NCI-H345 treated with DMSO at 0.1 percent for 48 hours (cell line): ENCODE results near the gene DENND4A.
"Not testable (repeated sequence)": the region's sequence is repeated elsewhere in the genome, so short reads cannot be mapped to it uniquely, and the experiment has no call there.

ENCODE experiments used
- DNase-seq: peaks from one replicate; lab custom pipeline; 2025; ENCODE audit not compliant: unreplicated experiment; lab: John Stamatoyannopoulos, UW

Gene DENND4A

GRCh38 chr15:65761210-65761926 is 30.7 kb downstream of the DENND4A start:
- no peak for DNase-seq

DNA sequence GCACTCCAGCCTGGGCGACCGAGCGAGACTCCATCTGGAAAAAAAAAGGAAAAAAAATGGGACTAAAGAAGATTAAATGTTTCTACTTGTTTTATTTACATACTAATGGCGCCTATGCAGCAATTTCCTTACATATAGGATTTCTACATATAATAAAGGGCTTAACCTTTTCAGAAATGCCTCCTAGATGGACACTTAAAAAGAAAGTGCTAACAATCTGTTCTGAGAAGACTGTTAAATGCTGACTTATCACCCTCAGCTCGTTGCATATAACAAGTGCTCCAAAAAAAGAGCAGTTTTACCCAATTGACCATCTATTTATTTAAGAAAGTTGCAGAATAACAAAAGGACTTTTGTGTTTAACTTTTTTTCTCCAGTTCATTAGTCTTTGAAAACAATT is 32.7 kb downstream of the DENND4A start:
- DNase-seq, result no peak

DNA sequence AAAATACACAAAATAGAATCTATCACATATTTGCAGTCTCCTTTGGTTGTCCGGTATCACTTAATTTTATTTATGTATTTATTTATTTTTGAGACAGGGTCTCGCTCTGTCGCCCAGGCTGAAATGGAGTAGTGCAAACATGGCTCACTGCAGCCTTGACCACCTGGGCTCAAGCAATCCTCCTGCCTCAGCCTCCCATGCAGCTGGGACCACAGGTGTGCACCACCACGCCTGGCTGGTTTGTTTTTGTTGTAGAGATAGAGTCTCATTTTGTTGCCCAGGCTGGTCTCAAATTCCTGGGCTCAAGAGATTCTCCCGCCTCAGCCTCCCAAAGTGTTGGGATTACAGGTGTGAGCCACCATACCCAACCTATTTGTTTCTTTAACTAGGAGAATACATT is 33.9 kb downstream of the DENND4A start:
- no peak for DNase-seq

- no peak for DNase-seq
Measured at GRCh38 chr15:65757256-65757655, 34.8 kb downstream of the DENND4A start.

GRCh38 chr15:65752151-65752700 is 39.9 kb downstream of the DENND4A start:
- no peak for DNase-seq

GRCh38 chr15:65751431-65751830 is 40.7 kb downstream of the DENND4A start:
- DNase-seq, result no peak

GRCh38 chr15:65747265-65747664 is 44.8 kb downstream of the DENND4A start:
- DNase-seq, result no peak

GRCh38 chr15:65743637-65744252 is 48.3 kb downstream of the DENND4A start:
- no peak for DNase-seq

- DNase-seq, result no peak
Measured at GRCh38 chr15:65740148-65740547, 51.9 kb downstream of the DENND4A start.

- no peak for DNase-seq
Measured at GRCh38 chr15:65738649-65739048, 53.4 kb downstream of the DENND4A start.

GRCh38 chr15:65733599-65733998 is 58.5 kb downstream of the DENND4A start:
- DNase-seq, result not testable (repeated sequence)

GRCh38 chr15:65732698-65733097 is 59.4 kb downstream of the DENND4A start:
- DNase-seq, result no peak

DNA sequence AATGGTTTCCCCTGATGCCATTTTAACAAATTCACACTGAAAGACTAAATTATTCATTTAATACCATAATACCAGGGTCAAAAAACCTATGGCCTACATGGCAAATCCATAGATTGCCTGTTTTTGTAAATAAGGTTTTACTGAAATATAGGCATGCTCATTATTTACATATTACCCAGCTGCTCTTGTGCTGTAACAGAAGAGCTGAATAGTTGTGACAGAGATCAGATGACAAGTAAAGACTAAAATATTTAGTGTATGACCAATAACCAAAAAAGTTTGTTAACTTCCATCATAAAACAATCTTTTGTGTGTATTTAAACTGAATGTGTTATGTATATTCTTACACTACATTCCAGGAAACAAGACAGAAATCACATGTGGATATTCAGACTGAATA is 60.2 kb downstream of the DENND4A start:
- no peak for DNase-seq

- DNase-seq, result no peak
Measured at GRCh38 chr15:65730549-65731172, 61.4 kb downstream of the DENND4A start.

DNA sequence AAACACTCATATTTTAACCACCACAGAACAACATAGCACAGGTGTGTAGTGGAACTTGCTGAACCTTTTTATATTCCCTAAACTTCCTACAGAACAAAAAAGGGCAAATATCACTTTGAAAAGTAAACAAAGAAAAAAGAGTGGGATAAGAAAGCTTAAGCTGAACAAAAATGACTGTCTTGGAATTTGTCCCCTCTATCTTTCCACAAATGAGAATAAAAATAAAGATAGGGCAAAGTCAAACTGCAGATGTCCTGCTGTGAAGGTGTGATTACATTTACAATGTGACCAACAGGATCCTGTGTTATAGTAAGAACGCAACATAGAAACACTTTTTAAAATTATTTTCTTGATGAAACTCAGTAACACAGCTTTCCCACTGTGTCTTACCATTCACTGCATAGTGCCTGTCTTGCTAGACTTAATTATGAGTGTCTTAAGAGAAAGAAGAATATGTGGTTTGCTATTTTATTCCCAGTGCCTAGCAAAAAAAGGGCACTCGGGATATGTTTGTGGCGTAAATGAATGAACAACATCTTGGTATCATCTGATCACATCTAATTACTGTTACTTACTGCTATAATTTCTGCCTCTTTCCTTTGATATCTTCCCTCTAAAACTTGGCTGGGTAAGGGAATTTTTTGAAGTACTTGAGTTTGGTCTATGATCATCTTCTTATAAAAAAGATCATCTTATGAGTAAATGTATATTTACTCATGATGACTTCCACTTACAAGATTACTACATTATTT is 67.5 kb downstream of the DENND4A start:
- no peak for DNase-seq

DNA sequence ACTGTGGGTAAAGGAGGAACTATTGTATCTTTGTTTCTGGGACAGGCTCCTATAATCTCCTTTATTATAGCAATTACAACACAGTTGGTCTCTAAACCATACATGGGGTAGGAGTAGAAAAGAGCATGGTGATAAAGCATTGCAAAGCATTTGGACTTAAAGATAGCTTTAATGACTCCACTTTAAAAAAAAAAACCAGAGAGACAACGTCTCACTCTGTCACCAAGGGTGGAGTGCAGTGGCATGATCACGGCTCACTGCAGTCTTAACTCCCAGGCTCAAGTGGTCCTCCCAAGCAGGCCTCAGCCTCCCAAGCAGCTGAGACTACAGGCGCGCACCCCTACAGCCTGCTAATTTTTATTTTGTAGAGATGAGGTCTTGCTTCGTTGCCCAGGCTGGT is 68.2 kb downstream of the DENND4A start:
- DNase-seq, result no peak

DNA sequence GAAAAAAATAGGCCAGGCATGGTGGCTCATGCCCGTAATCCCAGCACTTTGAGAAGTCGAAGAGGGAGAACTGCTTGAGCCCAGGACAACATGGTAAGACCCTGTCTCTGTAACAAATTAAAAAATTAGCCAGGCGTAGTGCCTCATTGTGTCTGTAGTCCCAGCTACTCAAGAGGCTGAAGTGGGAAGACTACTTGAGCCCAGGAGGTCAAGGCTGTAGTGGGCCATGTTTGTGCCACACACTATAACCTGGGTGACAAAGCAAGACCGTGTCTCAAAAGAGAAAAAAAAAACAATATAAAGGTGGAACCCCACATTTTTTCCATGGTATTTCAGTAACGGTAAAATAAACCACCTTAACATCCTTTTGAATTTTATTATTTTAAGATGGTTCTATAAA is 69.9 kb downstream of the DENND4A start:
- DNase-seq, result no peak

DNA sequence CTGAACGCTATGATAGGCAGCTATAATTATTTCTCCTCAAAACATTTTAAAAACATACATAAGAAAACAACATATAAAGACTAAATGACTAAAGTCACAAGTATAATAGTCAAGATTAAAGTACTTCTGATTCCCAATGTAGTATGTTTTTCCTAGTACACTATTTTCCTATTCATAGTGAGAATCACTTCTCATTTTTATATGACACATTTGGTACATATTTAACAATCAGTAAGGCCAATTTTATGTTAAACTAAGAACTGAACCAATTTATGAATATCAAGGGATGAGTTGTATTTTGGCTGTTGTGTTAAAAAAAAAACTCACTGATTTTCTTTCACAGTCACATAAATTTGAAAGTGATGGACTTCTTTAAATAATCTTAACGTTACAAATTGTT is 79.7 kb downstream of the DENND4A start:
- no peak for DNase-seq

- no peak for DNase-seq
Measured at GRCh38 chr15:65695081-65695480, 97.0 kb downstream of the DENND4A start.

DNA sequence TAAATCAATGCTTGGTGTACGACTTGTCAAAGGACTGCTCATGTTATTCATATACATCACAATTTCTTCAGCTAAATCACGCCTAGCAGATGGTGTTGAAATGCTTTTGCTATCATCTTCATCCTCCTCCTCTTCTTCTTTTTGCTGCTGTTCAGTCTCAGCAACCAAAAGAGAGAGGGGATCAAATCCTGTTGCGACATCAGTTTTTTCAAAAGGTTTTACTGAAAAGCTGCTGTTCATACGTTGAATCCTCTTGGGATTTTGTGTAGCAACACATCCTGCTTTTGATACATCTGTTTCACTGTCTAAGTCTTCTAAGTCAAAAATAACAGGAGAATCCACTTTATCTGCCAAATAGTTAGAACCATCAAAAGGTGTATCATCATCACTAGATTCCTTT is 101.3 kb downstream of the DENND4A start:
- no peak for DNase-seq

DNA sequence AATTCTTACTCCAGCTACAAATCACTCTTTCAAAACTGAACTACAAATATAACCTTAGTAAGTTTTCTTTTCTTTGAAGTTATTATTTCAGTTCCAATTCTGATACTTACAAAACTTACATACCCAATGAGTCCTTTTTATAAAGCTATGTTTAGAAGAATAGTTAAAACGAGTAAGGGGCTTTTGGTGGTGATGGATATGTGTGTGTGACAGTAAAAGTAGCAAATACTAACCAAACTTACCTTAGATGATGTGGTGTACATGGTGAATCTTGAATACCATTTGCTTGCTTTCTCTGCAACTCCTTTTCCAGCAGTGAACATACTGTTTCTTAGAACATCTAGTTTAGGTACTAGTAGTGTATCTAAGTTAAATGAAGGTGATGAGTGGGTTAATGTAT is 101.9 kb downstream of the DENND4A start:
- no peak for DNase-seq
